Measurements from ENCODE around the gene MTA3.

DNA sequence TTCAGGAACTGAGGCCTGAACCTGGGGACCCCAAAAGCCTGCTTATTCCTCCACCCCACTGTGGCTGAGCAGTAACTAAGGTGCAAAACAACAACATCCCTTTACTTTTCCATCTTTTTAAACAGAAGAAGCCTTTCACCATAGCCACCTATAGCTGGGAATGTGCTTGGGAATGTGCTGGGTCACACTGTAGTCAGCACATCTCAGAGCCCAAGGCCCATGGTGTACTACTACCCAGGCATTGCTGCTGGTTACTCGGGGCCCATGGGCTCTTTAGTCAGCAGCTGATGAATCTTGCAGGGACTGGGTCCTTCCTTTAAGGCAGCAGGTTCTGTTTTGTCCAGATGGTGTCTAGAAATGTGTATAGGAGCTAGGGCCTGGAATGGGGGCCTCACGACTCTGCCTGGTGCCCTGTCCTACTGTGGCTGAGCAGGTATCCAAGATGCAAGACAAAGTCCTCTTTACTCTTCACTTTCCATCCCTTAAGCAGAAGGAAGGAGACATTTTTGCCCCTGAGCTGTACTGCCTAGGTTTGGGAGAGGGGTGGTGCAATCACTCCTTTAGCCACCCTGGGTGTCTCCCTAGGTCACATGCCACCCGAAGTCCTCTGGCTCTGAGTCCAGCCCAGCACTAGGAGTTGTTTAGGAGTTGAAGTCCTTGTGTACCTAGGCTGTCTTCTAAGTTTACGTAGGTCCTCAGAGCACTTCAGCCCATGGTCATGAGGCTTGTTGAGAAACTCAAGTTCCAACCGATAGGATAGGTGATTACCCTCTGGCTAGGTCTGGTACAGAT lies 125.5 kb downstream of the MTA3 start:
- TF ChIP-seq CTCF (conservative IDR thresholded peaks at IDR 0.05 in 1 of 2, IDR thresholded peaks at IDR 0.05 in 1 of 2; ENCODE audit: low read depth in 1 of 2, low read length in 2 of 2), result no peak
- TF ChIP-seq EZH2 (IDR thresholded peaks at IDR 0.05; ENCODE audit: low read length, missing control alignments), result no peak

Measured in fibroblast of lung (primary cell).